H1 (cell line): ENCODE results near the gene MYRIP. TPM values are rescaled to one million over a fixed set of nuclear protein-coding genes. Genes with fewer than 3 reads are reported as not detected.

Experiments
- CHD2 ChIP-seq: IDR thresholded peaks from 2 replicates; pipeline ENCODE4 v1.6.1; 2012; ENCODE audit warnings: low read length, improper control_type of control experiment
- FOSL1 ChIP-seq: IDR thresholded peaks from 2 replicates; pipeline ENCODE4 v1.6.1; 2011; ENCODE audit warnings: mild to moderate bottlenecking, low read depth, low read length, moderate library complexity; ENCODE audit not compliant: insufficient read depth
- KDM5A ChIP-seq: fragments of 200-600 bp; IDR thresholded peaks from 2 replicates; pipeline ENCODE4 v1.7.1; 2012; ENCODE audit warnings: mild to moderate bottlenecking, low read length, inconsistent platforms, mixed read lengths
- POLR2A ChIP-seq, 2 experiments: IDR thresholded peaks; 1 replicate in 1 of 2; 2 replicates in 1 of 2; pipeline ENCODE4 v1.6.1; 2011; ENCODE audit warnings: low read depth in 2 of 2, low read length in 2 of 2, mild to moderate bottlenecking in 2 of 2; ENCODE audit errors: control extremely low read depth in 1 of 2
- SAP30 ChIP-seq: fragments of 300-600 bp; sonication (generic); IDR thresholded peaks from 2 replicates; pipeline ENCODE4 v1.7.1; 2012; ENCODE audit warnings: low read length, moderate library complexity, mild to moderate bottlenecking, inconsistent platforms; ENCODE audit not compliant: insufficient read depth, insufficient replicate concordance
- SIN3A ChIP-seq, 2 experiments: IDR thresholded peaks in 1 of 2; conservative IDR thresholded peaks in 1 of 2; 2 replicates each; pipeline ENCODE4 v1.6.1; 2011 to 2012; ENCODE audit warnings: low read length in 2 of 2, improper control_type of control experiment in 1 of 2, low read depth in 1 of 2, mild to moderate bottlenecking in 1 of 2
- SP1 ChIP-seq: IDR thresholded peaks from 2 replicates; pipeline ENCODE4 v1.6.1; 2011; ENCODE audit warnings: low read depth, low read length
- polyA plus RNA-seq, 7 experiments: library from polyadenylated mRNA; depleted of rRNA in 3 of 7; stranded (reverse) in 5 of 7; unstranded in 2 of 7; fragments of >200 nt in 5 of 7; fragments of 200-250 nt in 2 of 7; gene quantifications; 1 replicate in 5 of 7; 2 replicates in 1 of 7; 4 replicates in 1 of 7; pipeline versions ENCODE4 v1.2.1 to v1.2.3, GENCODE V29; 2011 to 2013; ENCODE audit warnings: missing spikeins in 2 of 7, mixed read lengths in 2 of 7
- total RNA-seq: library from RNA; stranded (reverse); fragmentation: NEBNext Ultra II Directional; extraction: Animal tissue kit (Norgen Biotek cat#: 25700); gene quantifications from 2 replicates; pipeline ENCODE4 v1.2.1, GENCODE V29; 2021

Gene MYRIP
- total and polyA plus RNA-seq, 2 of the 8 experiments (the other 6 are each of a cell fraction or from before 2014, with no cell fraction given) = 0.54 to 4.3 TPM

GRCh38 chr3:40267937-40268724 is 458.7 kb downstream of the MYRIP start (continued):
- TF ChIP-seq SIN3A (conservative IDR thresholded peaks at IDR 0.05 in 1 of 2, IDR thresholded peaks at IDR 0.05 in 1 of 2; ENCODE audit: low read depth in 1 of 2, low read length in 2 of 2) (no peak), POLR2A (IDR thresholded peaks at IDR 0.05; ENCODE audit: control extremely low read depth in 1 of 2, low read depth in 2 of 2, low read length in 2 of 2) (no peak), SAP30 (no peak), CHD2 (no peak), FOSL1 (no peak), SP1 (no peak), KDM5A (no peak)
